Measurements from ENCODE around the gene SMIM3. TPM values are rescaled to one million over a fixed set of nuclear protein-coding genes. Genes with fewer than 3 reads are reported as not detected.

SMIM3 gene
- total and polyA plus RNA-seq, 10 of the 15 experiments (the other 5 are each of a cell fraction or from before 2014, with no cell fraction given), result 1.0 to 14.3 (median 7.7) TPM

DNA sequence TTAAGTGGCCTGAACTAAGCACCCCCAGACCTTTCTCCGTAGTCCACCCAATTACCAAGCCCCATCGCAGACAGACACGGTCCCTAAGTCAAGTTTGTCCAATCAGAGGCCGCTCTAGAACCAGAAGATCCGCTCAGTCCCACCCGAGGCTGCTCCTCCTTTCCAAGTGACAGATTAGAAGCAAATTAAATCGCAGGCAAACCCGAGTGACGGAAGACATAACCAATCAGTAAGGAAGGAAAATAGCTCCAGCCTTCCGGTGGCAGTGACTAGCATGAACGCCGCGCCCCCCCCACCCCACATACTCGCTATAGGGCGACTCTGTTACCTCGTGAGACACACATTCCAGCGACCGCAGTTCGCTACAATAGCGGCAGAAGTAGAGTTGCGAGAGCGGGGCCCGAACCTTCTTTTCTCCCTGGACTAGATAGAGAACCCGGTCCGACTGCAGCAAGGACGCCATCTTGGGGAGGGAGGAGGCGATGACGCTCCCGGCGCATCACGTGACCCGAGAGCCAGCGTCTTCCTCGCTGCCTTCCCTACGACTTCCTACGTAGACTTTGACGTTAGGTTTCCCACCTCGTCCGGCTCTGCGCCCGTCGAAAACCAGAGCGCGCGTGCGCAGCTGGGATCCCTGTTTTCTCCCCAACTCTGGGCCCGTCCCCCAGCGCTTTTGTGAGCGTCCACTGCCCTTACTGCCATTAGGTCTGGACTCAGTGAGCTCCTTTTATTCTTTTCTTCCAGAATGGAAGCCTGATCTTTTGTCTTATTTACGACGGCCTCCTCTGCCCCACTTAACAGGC is 19.8 kb upstream of the SMIM3 start, which contains the start of gene DCTN4 (continued):
- TF ChIP-seq, protein P1, sequence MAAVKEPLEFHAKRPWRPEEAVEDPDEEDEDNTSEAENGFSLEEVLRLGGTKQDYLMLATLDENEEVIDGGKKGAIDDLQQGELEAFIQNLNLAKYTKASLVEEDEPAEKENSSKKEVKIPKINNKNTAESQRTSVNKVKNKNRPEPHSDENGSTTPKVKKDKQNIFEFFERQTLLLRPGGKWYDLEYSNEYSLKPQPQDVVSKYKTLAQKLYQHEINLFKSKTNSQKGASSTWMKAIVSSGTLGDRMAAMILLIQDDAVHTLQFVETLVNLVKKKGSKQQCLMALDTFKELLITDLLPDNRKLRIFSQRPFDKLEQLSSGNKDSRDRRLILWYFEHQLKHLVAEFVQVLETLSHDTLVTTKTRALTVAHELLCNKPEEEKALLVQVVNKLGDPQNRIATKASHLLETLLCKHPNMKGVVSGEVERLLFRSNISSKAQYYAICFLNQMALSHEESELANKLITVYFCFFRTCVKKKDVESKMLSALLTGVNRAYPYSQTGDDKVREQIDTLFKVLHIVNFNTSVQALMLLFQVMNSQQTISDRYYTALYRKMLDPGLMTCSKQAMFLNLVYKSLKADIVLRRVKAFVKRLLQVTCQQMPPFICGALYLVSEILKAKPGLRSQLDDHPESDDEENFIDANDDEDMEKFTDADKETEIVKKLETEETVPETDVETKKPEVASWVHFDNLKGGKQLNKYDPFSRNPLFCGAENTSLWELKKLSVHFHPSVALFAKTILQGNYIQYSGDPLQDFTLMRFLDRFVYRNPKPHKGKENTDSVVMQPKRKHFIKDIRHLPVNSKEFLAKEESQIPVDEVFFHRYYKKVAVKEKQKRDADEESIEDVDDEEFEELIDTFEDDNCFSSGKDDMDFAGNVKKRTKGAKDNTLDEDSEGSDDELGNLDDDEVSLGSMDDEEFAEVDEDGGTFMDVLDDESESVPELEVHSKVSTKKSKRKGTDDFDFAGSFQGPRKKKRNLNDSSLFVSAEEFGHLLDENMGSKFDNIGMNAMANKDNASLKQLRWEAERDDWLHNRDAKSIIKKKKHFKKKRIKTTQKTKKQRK (IDR thresholded peaks at IDR 0.05; ENCODE audit: low read depth, low read length), result peak; percentile 95
- TF ChIP-seq SRF (IDR thresholded peaks at IDR 0.05; ENCODE audit: low read depth in 2 of 2, low read length in 2 of 2) (no peak), RBBP5 (conservative IDR thresholded peaks at IDR 0.05) (peak; percentile 92), SMAD1 (IDR thresholded peaks at IDR 0.05; ENCODE audit: low read depth, partially characterized antibody) (peak; percentile 29), JUND (IDR thresholded peaks at IDR 0.05; ENCODE audit: low read depth, low read length) (no peak), MXI1 (IDR thresholded peaks at IDR 0.05; ENCODE audit: low read depth, low read length) (peak; percentile 24; the same call in 1 of the 2 replicates), NFIC (IDR thresholded peaks at IDR 0.05; ENCODE audit: low read depth, low read length) (no peak), PML (IDR thresholded peaks at IDR 0.05; ENCODE audit: low read length) (peak; percentile 74), SMAD5 (IDR thresholded peaks at IDR 0.05; ENCODE audit: low read depth) (peak; percentile 63; the same call in 1 of the 2 replicates), IKZF2 (IDR thresholded peaks at IDR 0.05) (peak; percentile 41 to 56; a peak in 3 of 4 replicates), NFYA (IDR thresholded peaks at IDR 0.05; ENCODE audit: borderline replicate concordance, low read depth, low read length) (peak; percentile 69), TARDBP (IDR thresholded peaks at IDR 0.05; ENCODE audit: borderline replicate concordance) (no peak), SMC3 (IDR thresholded peaks at IDR 0.05; ENCODE audit: borderline replicate concordance, low read length) (no peak), MYB (IDR thresholded peaks at IDR 0.05; ENCODE audit: borderline replicate concordance, low read depth, low read length) (no peak), CREB1 (IDR thresholded peaks at IDR 0.05; ENCODE audit: low read depth) (peak; percentile 96), EGR1 (IDR thresholded peaks at IDR 0.05; ENCODE audit: borderline replicate concordance in 1 of 2, low read depth in 2 of 2, low read length in 2 of 2) (no peak), MYC (IDR thresholded peaks at IDR 0.05; ENCODE audit: insufficient read depth, insufficient read length, insufficient replicate concordance, low read length, severe bottlenecking) (no peak)
- TF ChIP-seq, protein P2, sequence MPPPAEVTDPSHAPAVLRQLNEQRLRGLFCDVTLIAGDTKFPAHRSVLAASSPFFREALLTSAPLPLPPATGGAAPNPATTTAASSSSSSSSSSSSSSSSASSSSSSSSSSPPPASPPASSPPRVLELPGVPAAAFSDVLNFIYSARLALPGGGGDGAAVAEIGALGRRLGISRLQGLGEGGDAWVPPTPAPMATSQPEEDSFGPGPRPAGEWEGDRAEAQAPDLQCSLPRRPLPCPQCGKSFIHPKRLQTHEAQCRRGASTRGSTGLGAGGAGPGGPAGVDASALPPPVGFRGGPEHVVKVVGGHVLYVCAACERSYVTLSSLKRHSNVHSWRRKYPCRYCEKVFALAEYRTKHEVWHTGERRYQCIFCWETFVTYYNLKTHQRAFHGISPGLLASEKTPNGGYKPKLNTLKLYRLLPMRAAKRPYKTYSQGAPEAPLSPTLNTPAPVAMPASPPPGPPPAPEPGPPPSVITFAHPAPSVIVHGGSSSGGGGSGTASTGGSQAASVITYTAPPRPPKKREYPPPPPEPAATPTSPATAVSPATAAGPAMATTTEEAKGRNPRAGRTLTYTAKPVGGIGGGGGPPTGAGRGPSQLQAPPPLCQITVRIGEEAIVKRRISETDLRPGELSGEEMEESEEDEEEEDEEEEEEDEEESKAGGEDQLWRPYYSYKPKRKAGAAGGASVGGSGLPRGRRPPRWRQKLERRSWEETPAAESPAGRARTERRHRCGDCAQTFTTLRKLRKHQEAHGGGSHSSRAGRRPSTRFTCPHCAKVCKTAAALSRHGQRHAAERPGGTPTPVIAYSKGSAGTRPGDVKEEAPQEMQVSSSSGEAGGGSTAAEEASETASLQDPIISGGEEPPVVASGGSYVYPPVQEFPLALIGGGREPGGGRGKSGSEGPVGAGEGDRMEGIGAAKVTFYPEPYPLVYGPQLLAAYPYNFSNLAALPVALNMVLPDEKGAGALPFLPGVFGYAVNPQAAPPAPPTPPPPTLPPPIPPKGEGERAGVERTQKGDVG (CRISPR knock-in tag; IDR thresholded peaks at IDR 0.05), result peak; percentile 92
- TF ChIP-seq, protein P3, sequence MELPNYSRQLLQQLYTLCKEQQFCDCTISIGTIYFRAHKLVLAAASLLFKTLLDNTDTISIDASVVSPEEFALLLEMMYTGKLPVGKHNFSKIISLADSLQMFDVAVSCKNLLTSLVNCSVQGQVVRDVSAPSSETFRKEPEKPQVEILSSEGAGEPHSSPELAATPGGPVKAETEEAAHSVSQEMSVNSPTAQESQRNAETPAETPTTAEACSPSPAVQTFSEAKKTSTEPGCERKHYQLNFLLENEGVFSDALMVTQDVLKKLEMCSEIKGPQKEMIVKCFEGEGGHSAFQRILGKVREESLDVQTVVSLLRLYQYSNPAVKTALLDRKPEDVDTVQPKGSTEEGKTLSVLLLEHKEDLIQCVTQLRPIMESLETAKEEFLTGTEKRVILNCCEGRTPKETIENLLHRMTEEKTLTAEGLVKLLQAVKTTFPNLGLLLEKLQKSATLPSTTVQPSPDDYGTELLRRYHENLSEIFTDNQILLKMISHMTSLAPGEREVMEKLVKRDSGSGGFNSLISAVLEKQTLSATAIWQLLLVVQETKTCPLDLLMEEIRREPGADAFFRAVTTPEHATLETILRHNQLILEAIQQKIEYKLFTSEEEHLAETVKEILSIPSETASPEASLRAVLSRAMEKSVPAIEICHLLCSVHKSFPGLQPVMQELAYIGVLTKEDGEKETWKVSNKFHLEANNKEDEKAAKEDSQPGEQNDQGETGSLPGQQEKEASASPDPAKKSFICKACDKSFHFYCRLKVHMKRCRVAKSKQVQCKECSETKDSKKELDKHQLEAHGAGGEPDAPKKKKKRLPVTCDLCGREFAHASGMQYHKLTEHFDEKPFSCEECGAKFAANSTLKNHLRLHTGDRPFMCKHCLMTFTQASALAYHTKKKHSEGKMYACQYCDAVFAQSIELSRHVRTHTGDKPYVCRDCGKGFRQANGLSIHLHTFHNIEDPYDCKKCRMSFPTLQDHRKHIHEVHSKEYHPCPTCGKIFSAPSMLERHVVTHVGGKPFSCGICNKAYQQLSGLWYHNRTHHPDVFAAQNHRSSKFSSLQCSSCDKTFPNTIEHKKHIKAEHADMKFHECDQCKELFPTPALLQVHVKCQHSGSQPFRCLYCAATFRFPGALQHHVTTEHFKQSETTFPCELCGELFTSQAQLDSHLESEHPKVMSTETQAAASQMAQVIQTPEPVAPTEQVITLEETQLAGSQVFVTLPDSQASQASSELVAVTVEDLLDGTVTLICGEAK (IDR thresholded peaks at IDR 0.05; ENCODE audit: borderline replicate concordance), result peak; percentile 89; the same call in 1 of the 2 replicates

Data from GM12878 (cell line).